KOPT-K1 (cell line): ENCODE measurements around the gene TMEM30A.

Experiments used
- H3K27ac ChIP-seq: fragments of 200-600 bp; sonication (generic); 2 replicates; pipeline ENCODE4 v1.5.1; 2016; ENCODE audit warnings: antibody characterized with exemption, mild to moderate bottlenecking, low read depth, low read length; ENCODE audit not compliant: poor library complexity, severe bottlenecking
- H3K36me3 ChIP-seq: fragments of 200-600 bp; sonication (generic); 2 replicates; pipeline ENCODE4 v1.5.1; 2017; ENCODE audit warnings: antibody characterized with exemption, mild to moderate bottlenecking, low read length, moderate library complexity; ENCODE audit not compliant: insufficient read depth
- H3K9me3 ChIP-seq: fragments of 200-600 bp; sonication (generic); 2 replicates; pipeline ENCODE4 v1.5.1; 2017; ENCODE audit warnings: antibody characterized with exemption, low read length, mild to moderate bottlenecking; ENCODE audit not compliant: insufficient read depth, poor library complexity, severe bottlenecking

The TMEM30A gene

GRCh38 chr6:75222261-75222660, 62.3 kb downstream of the TMEM30A start:
- Histone ChIP-seq H3K36me3 (no peaks in the 10 kb centered on the region), H3K27ac (no peak overlapping the region), H3K9me3 (no peaks in the 10 kb centered on the region)

GRCh38 chr6:75221116-75221515, 63.5 kb downstream of the TMEM30A start:
- Histone ChIP-seq H3K9me3 (no peaks in the 10 kb centered on the region), H3K27ac (no peak overlapping the region)

GRCh38 chr6:75220357-75220756, 64.2 kb downstream of the TMEM30A start:
- Histone ChIP-seq H3K27ac (no peak overlapping the region), H3K9me3 (no peaks in the 10 kb centered on the region), H3K36me3 (no peaks in the 10 kb centered on the region)

More at GRCh38 chr6:75221116-75221515, 63.5 kb downstream of the TMEM30A start:
- no peaks in the 10 kb centered on the region for H3K36me3 ChIP-seq

- H3K36me3 ChIP-seq = no peaks in the 10 kb centered on the region
- H3K9me3 ChIP-seq = no peaks in the 10 kb centered on the region
- no peak overlapping the region for H3K27ac ChIP-seq
Measured at GRCh38 chr6:75219263-75219662, 65.3 kb downstream of the TMEM30A start.

GRCh38 chr6:75217193-75217592, 67.4 kb downstream of the TMEM30A start:
- H3K27ac ChIP-seq = no peak overlapping the region
- no peaks in the 10 kb centered on the region for H3K36me3 ChIP-seq
- H3K9me3 ChIP-seq = no peaks in the 10 kb centered on the region

- Histone ChIP-seq H3K27ac (no peak overlapping the region), H3K36me3 (no peaks in the 10 kb centered on the region)
Measured at GRCh38 chr6:75215291-75215690, 69.3 kb downstream of the TMEM30A start.

GRCh38 chr6:75213732-75214131, 70.9 kb downstream of the TMEM30A start:
- no peaks in the 10 kb centered on the region for H3K9me3 ChIP-seq
- no peaks in the 10 kb centered on the region for H3K36me3 ChIP-seq
- no peak overlapping the region for H3K27ac ChIP-seq

More at GRCh38 chr6:75215291-75215690, 69.3 kb downstream of the TMEM30A start:
- no peaks in the 10 kb centered on the region for H3K9me3 ChIP-seq

- Histone ChIP-seq H3K36me3 (no peaks in the 10 kb centered on the region), H3K9me3 (no peaks in the 10 kb centered on the region), H3K27ac (no peak overlapping the region)
Measured at GRCh38 chr6:75213112-75213511, 71.5 kb downstream of the TMEM30A start.

- no peaks in the 10 kb centered on the region for H3K9me3 ChIP-seq
- H3K36me3 ChIP-seq = no peaks in the 10 kb centered on the region
- H3K27ac ChIP-seq = no peak overlapping the region
Measured at GRCh38 chr6:75211920-75212590, 72.5 kb downstream of the TMEM30A start.

GRCh38 chr6:75210885-75211739, 73.5 kb downstream of the TMEM30A start:
- Histone ChIP-seq H3K9me3 (no peaks in the 10 kb centered on the region), H3K36me3 (no peaks in the 10 kb centered on the region)

GRCh38 chr6:75209184-75209723, 75.3 kb downstream of the TMEM30A start:
- Histone ChIP-seq H3K9me3 (no peaks in the 10 kb centered on the region), H3K27ac (no peak overlapping the region), H3K36me3 (no peaks in the 10 kb centered on the region)

More at GRCh38 chr6:75210885-75211739, 73.5 kb downstream of the TMEM30A start:
- H3K27ac ChIP-seq = no peak overlapping the region

GRCh38 chr6:75208298-75209183, 76.1 kb downstream of the TMEM30A start:
- H3K36me3 ChIP-seq = no peaks in the 10 kb centered on the region
- H3K9me3 ChIP-seq = no peaks in the 10 kb centered on the region
- H3K27ac ChIP-seq = no peak overlapping the region

GRCh38 chr6:75206576-75207342, 77.8 kb downstream of the TMEM30A start:
- Histone ChIP-seq H3K27ac (no peak overlapping the region), H3K9me3 (no peaks in the 10 kb centered on the region), H3K36me3 (no peaks in the 10 kb centered on the region)
